H1 (cell line): ENCODE measurements around the gene PCDHA12. TPM values are rescaled to one million over a fixed set of nuclear protein-coding genes. Genes with fewer than 3 reads are reported as not detected.

Source experiments
- ASH2L ChIP-seq: fragments of 200-600, 300-600 bp; sonication (generic); IDR thresholded peaks from one replicate; pipeline ENCODE4 v1.7.1; 2017; ENCODE audit warnings: low read length
- ATF2 ChIP-seq: IDR thresholded peaks from 2 replicates; pipeline ENCODE4 v1.6.1; 2012; ENCODE audit warnings: low read length, inconsistent platforms
- BACH1 ChIP-seq: IDR thresholded peaks from 2 replicates; pipeline ENCODE4 v1.6.1; 2012; ENCODE audit warnings: low read length, improper control_type of control experiment
- CREB1 ChIP-seq: IDR thresholded peaks from 2 replicates; pipeline ENCODE4 v1.6.1; 2012; ENCODE audit warnings: inconsistent platforms
- E2F6 ChIP-seq: IDR thresholded peaks from 2 replicates; pipeline ENCODE4 v1.6.1; 2012; ENCODE audit warnings: inconsistent platforms
- EZH2 ChIP-seq: fragments of 200-600 bp; sonication (generic); IDR thresholded peaks from 2 replicates; pipeline ENCODE4 v1.7.1; 2012; ENCODE audit warnings: low read depth, mild to moderate bottlenecking, moderate library complexity, low read length, inconsistent platforms; ENCODE audit not compliant: severe bottlenecking
- JUN ChIP-seq: IDR thresholded peaks from 2 replicates; pipeline ENCODE4 v1.6.1; 2011; ENCODE audit warnings: low read depth, mild to moderate bottlenecking, improper control_type of control experiment, low read length
- JUND ChIP-seq: IDR thresholded peaks from 2 replicates; pipeline ENCODE4 v1.6.1; 2011; ENCODE audit warnings: mild to moderate bottlenecking, improper control_type of control experiment, low read length
- KDM1A ChIP-seq: fragments of 200-600, 300-600 bp; sonication (generic); IDR thresholded peaks from 2 replicates; pipeline ENCODE4 v1.7.1; 2016; ENCODE audit warnings: mild to moderate bottlenecking, low read length, borderline replicate concordance
- KDM4A ChIP-seq: IDR thresholded peaks from one replicate; pipeline ENCODE4 v1.7.1; 2012; ENCODE audit warnings: low read depth, mild to moderate bottlenecking, moderate library complexity, low read length, inconsistent platforms; ENCODE audit not compliant: severe bottlenecking
- PHF8 ChIP-seq: fragments of 200-600 bp; sonication (generic); conservative IDR thresholded peaks from 2 replicates; pipeline ENCODE4 v1.7.1; 2012; ENCODE audit warnings: low read depth, mild to moderate bottlenecking, inconsistent platforms, low read length, moderate library complexity
- POU5F1 ChIP-seq: IDR thresholded peaks from 2 replicates; pipeline ENCODE4 v1.6.1; 2011; ENCODE audit warnings: low read depth, mild to moderate bottlenecking, low read length, moderate library complexity
- RAD21 ChIP-seq, 2 experiments: IDR thresholded peaks in 1 of 2; conservative IDR thresholded peaks in 1 of 2; 2 replicates each; pipeline ENCODE4 v1.6.1; 2011; ENCODE audit warnings: low read depth in 2 of 2, low read length in 2 of 2, improper control_type of control experiment in 1 of 2, inconsistent platforms in 1 of 2, mild to moderate bottlenecking in 1 of 2, moderate library complexity in 1 of 2
- RFX5 ChIP-seq: IDR thresholded peaks from 2 replicates; pipeline ENCODE4 v1.6.1; 2011; ENCODE audit warnings: low read depth, low read length, improper control_type of control experiment, borderline replicate concordance
- RNF2 ChIP-seq: fragments of 200-900, 300-1000 bp; sonication (generic); IDR thresholded peaks from 2 replicates; pipeline ENCODE4 v1.7.1; 2016; ENCODE audit warnings: borderline replicate concordance, low read depth, mild to moderate bottlenecking, antibody characterized with exemption, low read length; ENCODE audit not compliant: poor library complexity, severe bottlenecking; ENCODE audit errors: missing control alignments
- SIN3A ChIP-seq, 2 experiments: IDR thresholded peaks in 1 of 2; conservative IDR thresholded peaks in 1 of 2; 2 replicates each; pipeline ENCODE4 v1.6.1; 2011 to 2012; ENCODE audit warnings: low read length in 2 of 2, improper control_type of control experiment in 1 of 2, low read depth in 1 of 2, mild to moderate bottlenecking in 1 of 2
- SIRT6 ChIP-seq: IDR thresholded peaks from one replicate; pipeline ENCODE4 v1.7.1; 2012; ENCODE audit warnings: low read length, inconsistent platforms
- SRF ChIP-seq: IDR thresholded peaks from 2 replicates; pipeline ENCODE4 v1.6.1; 2011; ENCODE audit warnings: mild to moderate bottlenecking, low read depth, low read length, moderate library complexity
- SUZ12 ChIP-seq: fragments of 200-600 bp; sonication (generic); IDR thresholded peaks from 2 replicates; pipeline ENCODE4 v1.6.1; 2012; ENCODE audit warnings: mild to moderate bottlenecking, inconsistent platforms, low read length, moderate library complexity, mixed read lengths
- TBP ChIP-seq: IDR thresholded peaks from 2 replicates; pipeline ENCODE4 v1.6.1; 2011; ENCODE audit warnings: low read depth, low read length, improper control_type of control experiment
- YY1 ChIP-seq: IDR thresholded peaks from 2 replicates; pipeline ENCODE4 v1.6.1; 2011; ENCODE audit warnings: low read depth, mild to moderate bottlenecking, low read length
- polyA plus RNA-seq, 7 experiments: library from polyadenylated mRNA; depleted of rRNA in 3 of 7; stranded (reverse) in 5 of 7; unstranded in 2 of 7; fragments of >200 nt in 5 of 7; fragments of 200-250 nt in 2 of 7; gene quantifications; 1 replicate in 5 of 7; 2 replicates in 1 of 7; 4 replicates in 1 of 7; pipeline versions ENCODE4 v1.2.1 to v1.2.3, GENCODE V29; 2011 to 2013; ENCODE audit warnings: missing spikeins in 2 of 7, mixed read lengths in 2 of 7
- total RNA-seq: library from RNA; stranded (reverse); fragmentation: NEBNext Ultra II Directional; extraction: Animal tissue kit (Norgen Biotek cat#: 25700); gene quantifications from 2 replicates; pipeline ENCODE4 v1.2.1, GENCODE V29; 2021

Gene PCDHA12
- total and polyA plus RNA-seq, 2 of the 8 experiments (the other 6 are each of a cell fraction or from before 2014, with no cell fraction given): 4.2 to 9.3 TPM

GRCh38 chr5:140855772-140856674 is 19.1 kb upstream of the PCDHA12 start, which contains the start of gene PCDHA10 (continued):
- peak in 1 of 2 experiments; percentile 47; a peak in 1 of 4 replicates for TF ChIP-seq SIN3A (conservative IDR thresholded peaks at IDR 0.05 in 1 of 2, IDR thresholded peaks at IDR 0.05 in 1 of 2; ENCODE audit: low read depth in 1 of 2, low read length in 2 of 2)
- TF ChIP-seq RFX5: no peak
- TF ChIP-seq RAD21 (IDR thresholded peaks at IDR 0.05 in 1 of 2, conservative IDR thresholded peaks at IDR 0.05 in 1 of 2; ENCODE audit: low read depth in 2 of 2, low read length in 2 of 2): peak; percentile 45 to 57; a peak in 3 of 4 replicates
- no peak for TF ChIP-seq ASH2L
- no peak for TF ChIP-seq JUN
- no peak for TF ChIP-seq SRF
- TF ChIP-seq ATF2: no peak
- no peak for TF ChIP-seq POU5F1
- TF ChIP-seq JUND: no peak
- no peak for TF ChIP-seq BACH1
- TF ChIP-seq RNF2: no peak
- TF ChIP-seq SIRT6: no peak
- TF ChIP-seq SUZ12: no peak
- TF ChIP-seq EZH2: no peak
- TF ChIP-seq KDM4A: peak; percentile 53
- no peak for TF ChIP-seq CREB1
- no peak for TF ChIP-seq E2F6
- TF ChIP-seq TBP: no peak
- TF ChIP-seq KDM1A: no peak
- TF ChIP-seq YY1: no peak
- TF ChIP-seq PHF8: no peak
